B cell (primary cell): ENCODE data around the gene PCDHGC3.

Source experiments
- CTCF ChIP-seq: fragments of 200-600 bp; IDR thresholded peaks from one replicate; pipeline ENCODE4 v1.8.0; 2022; ENCODE audit warnings: antibody characterized with exemption, mild to moderate bottlenecking
- EZH2 ChIP-seq: IDR thresholded peaks from 2 replicates; pipeline ENCODE4 v1.6.1; 2012; ENCODE audit warnings: borderline replicate concordance, low read depth, mild to moderate bottlenecking, moderate library complexity, low read length; ENCODE audit not compliant: insufficient read depth, poor library complexity, severe bottlenecking

GRCh38 chr5:141521244-141521781 is 45.5 kb downstream of the PCDHGC3 start:
- TF ChIP-seq CTCF (no peak), EZH2 (no peak)
